ENCODE measurements around the gene ATP9B. TPM values are rescaled to one million over a fixed set of nuclear protein-coding genes. Genes with fewer than 3 reads are reported as not detected.

ATP9B gene
- total RNA-seq, 1 donor from 2014 or later, result 37.3 TPM

DNA sequence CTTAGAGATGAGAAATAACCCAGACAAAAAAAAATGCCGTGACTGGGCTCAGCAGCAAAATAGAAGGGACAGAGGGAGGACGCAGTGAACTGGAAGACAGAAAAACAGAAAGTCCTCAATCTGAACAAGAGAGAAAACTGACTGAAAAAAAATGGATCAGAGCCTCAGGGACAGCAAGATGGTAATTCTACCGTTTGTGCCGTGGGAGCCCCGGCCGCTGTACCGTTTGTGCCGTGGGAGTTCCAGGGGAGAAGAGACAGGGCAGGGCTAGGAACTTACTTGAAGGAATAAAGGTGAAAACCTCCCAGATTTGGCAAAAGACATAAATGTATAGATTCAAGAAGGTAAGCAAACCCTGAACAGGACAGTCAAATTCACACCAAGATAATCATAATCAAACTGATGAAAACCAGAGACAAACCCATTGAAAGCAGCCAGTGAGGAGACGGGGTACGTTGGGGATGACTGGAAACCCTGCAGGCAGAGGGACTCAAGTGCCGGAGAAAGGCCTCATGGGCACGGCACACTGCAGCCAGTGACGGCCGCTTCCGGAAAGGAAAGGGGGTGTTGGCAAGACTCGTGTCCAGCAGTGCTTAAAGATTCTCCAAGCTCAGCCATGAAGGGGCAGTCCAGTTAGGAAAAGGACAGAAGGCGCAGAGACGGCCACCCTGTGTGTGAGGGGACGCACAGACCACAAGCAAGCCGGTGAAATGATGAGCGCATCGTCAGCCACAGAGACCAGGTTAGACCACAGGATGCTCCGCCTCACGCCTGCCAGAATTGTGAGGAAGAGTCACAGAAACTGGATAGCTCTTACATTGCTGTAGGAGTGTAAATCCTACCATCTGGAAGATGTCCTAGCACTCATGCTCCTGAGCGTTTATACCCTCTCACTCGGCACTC lies 286.5 kb downstream of the ATP9B start:
- TF ChIP-seq, protein P1, sequence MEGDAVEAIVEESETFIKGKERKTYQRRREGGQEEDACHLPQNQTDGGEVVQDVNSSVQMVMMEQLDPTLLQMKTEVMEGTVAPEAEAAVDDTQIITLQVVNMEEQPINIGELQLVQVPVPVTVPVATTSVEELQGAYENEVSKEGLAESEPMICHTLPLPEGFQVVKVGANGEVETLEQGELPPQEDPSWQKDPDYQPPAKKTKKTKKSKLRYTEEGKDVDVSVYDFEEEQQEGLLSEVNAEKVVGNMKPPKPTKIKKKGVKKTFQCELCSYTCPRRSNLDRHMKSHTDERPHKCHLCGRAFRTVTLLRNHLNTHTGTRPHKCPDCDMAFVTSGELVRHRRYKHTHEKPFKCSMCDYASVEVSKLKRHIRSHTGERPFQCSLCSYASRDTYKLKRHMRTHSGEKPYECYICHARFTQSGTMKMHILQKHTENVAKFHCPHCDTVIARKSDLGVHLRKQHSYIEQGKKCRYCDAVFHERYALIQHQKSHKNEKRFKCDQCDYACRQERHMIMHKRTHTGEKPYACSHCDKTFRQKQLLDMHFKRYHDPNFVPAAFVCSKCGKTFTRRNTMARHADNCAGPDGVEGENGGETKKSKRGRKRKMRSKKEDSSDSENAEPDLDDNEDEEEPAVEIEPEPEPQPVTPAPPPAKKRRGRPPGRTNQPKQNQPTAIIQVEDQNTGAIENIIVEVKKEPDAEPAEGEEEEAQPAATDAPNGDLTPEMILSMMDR (IDR thresholded peaks at IDR 0.05; ENCODE audit: unreplicated experiment), result no peak
- Mint-ChIP-seq H3K9me3 (ENCODE audit: unreplicated experiment) (no peaks in the 10 kb centered on the region), H3K27me3 (ENCODE audit: unreplicated experiment) (peaks cover 16% of the 10 kb centered on the region), H3K4me3 (ENCODE audit: unreplicated experiment) (peak overlapping the region; percentile 54), H3K36me3 (ENCODE audit: low read depth, unreplicated experiment) (peaks cover 13% of the 10 kb centered on the region), H3K27ac (ENCODE audit: unreplicated experiment) (no peak overlapping the region), H3K4me1 (ENCODE audit: unreplicated experiment) (no peaks in the 10 kb centered on the region)
- DNase-seq (ENCODE audit: low spot score), result no peak

DNA sequence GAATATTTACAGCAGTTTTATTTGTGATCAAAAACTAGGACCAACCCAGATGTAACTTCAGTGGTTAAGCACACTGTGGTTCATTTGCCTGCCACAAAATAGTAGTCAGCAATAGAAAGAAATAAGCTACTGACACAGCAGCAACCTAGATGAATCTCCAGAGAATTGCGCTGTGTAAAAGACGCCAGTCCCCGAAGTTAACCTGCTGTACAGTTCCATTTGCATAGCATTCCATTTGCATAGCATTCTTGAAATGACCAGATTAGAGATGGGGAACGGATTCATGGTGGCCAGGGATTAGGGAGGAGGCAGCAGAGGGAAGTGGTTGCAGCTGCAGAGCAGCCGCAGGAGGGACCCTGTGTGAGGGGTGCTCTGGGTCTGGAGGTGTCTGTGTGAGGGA lies 287.2 kb downstream of the ATP9B start:
- no peak overlapping the region for H3K4me3 Mint-ChIP-seq (ENCODE audit: unreplicated experiment)
- H3K27me3 Mint-ChIP-seq (ENCODE audit: unreplicated experiment), result peaks cover 16% of the 10 kb centered on the region
- H3K4me1 Mint-ChIP-seq (ENCODE audit: unreplicated experiment), result no peaks in the 10 kb centered on the region
- peaks cover 13% of the 10 kb centered on the region for H3K36me3 Mint-ChIP-seq (ENCODE audit: low read depth, unreplicated experiment)
- H3K9me3 Mint-ChIP-seq (ENCODE audit: unreplicated experiment), result no peaks in the 10 kb centered on the region
- TF ChIP-seq, protein P1 (IDR thresholded peaks at IDR 0.05; ENCODE audit: unreplicated experiment), result no peak
- peak overlapping the region; percentile 54 for H3K27ac Mint-ChIP-seq (ENCODE audit: unreplicated experiment)
- no peak for DNase-seq (ENCODE audit: low spot score)

DNA sequence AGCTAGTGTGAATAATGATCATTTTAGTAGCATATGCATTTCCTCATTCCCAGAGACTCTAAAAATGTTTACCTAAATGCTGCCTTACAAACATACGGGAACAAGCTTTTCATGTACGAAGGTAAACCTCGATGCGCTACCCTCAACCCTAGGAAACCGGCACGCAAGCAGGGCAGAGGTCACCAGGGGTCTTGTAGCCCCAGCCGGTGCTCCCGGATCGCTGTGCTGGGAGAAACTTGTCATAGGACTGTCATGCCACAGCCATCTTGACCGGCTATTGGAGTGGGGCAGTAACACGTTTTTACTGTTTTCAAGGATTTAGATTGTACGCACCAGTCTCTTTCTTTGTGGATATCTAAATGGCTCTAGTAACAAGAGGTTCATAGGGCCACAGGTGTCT lies 291.7 kb downstream of the ATP9B start:
- H3K36me3 Mint-ChIP-seq (ENCODE audit: low read depth, unreplicated experiment), result peaks cover 28% of the 10 kb centered on the region
- TF ChIP-seq, protein P1 (IDR thresholded peaks at IDR 0.05; ENCODE audit: unreplicated experiment), result no peak
- H3K9me3 Mint-ChIP-seq (ENCODE audit: unreplicated experiment), result no peaks in the 10 kb centered on the region
- no peak for DNase-seq (ENCODE audit: low spot score)
- peaks cover 16% of the 10 kb centered on the region for H3K27me3 Mint-ChIP-seq (ENCODE audit: unreplicated experiment)
- no peak overlapping the region for H3K27ac Mint-ChIP-seq (ENCODE audit: unreplicated experiment)
- H3K4me3 Mint-ChIP-seq (ENCODE audit: unreplicated experiment), result no peak overlapping the region
- peaks cover 4% of the 10 kb centered on the region for H3K4me1 Mint-ChIP-seq (ENCODE audit: unreplicated experiment)

DNA sequence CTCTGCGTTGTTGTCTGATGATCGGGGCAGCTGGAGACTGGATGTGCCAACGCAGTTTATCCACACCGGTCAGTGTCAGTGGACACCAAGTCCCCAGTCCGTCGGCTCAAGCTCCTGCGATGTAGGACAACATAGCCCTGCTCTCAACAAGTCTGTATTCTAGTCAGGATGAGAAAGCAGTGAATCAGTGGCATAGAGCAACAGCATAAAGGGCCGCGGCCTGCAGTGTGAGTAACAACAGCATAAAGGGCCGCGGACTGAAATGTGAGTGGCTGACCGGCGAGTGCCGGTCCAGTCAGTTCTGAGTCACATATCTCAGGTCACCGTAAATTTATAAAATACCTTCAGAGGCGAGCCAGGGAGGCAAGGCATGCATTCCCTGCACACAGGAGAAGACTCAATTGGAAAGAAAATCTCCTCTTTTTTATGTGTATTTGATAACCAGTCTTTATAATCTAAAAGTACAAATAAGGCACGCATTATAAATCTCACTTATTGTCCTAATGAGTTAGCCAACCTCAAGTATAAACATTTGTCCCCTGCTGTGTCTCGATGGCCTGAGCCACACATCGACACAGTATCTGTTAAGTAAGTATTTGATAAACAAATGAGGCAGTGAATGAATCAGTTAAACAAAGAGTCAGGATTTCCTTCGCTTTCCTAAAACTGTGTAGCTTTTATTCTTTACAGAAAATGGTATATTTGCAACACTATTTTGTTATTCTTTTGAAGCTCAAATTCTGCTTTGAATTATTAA lies 292.8 kb downstream of the ATP9B start:
- H3K4me1 Mint-ChIP-seq (ENCODE audit: unreplicated experiment), result peaks cover 4% of the 10 kb centered on the region
- H3K4me3 Mint-ChIP-seq (ENCODE audit: unreplicated experiment), result no peak overlapping the region
- no peak for DNase-seq (ENCODE audit: low spot score)
- TF ChIP-seq, protein P1 (IDR thresholded peaks at IDR 0.05; ENCODE audit: unreplicated experiment), result no peak
- H3K36me3 Mint-ChIP-seq (ENCODE audit: low read depth, unreplicated experiment), result peaks cover 30% of the 10 kb centered on the region
- H3K27me3 Mint-ChIP-seq (ENCODE audit: unreplicated experiment), result peaks cover 10% of the 10 kb centered on the region
- no peaks in the 10 kb centered on the region for H3K9me3 Mint-ChIP-seq (ENCODE audit: unreplicated experiment)
- H3K27ac Mint-ChIP-seq (ENCODE audit: unreplicated experiment), result no peak overlapping the region

All from endothelial cell (in vitro differentiated cells).